Epithelial cell of proximal tubule (primary cell): ENCODE measurements around the gene ARAP2. TPM values are rescaled to one million over a fixed set of nuclear protein-coding genes. Genes with fewer than 3 reads are reported as not detected.

Source experiments
- DNase-seq: peaks from one replicate; pipeline ENCODE4 v3.0.0-alpha.2; 2011; ENCODE audit warnings: low read depth
- H3K4me3 ChIP-seq: 2 replicates; pipeline ENCODE4 v1.5.1; 2011; ENCODE audit warnings: low read depth, mild to moderate bottlenecking, low read length
- total RNA-seq: library from RNA; depleted of rRNA; stranded (reverse); fragments of >200 nt; gene quantifications from 2 replicates; pipeline ENCODE4 v1.2.3, GENCODE V29; 2015
- TF ChIP-seq, protein P1 (sequence below): conservative IDR thresholded peaks from 2 replicates; pipeline ENCODE4 v1.5.1; 2012; ENCODE audit warnings: low read depth, mild to moderate bottlenecking, low read length

Gene ARAP2, protein sequence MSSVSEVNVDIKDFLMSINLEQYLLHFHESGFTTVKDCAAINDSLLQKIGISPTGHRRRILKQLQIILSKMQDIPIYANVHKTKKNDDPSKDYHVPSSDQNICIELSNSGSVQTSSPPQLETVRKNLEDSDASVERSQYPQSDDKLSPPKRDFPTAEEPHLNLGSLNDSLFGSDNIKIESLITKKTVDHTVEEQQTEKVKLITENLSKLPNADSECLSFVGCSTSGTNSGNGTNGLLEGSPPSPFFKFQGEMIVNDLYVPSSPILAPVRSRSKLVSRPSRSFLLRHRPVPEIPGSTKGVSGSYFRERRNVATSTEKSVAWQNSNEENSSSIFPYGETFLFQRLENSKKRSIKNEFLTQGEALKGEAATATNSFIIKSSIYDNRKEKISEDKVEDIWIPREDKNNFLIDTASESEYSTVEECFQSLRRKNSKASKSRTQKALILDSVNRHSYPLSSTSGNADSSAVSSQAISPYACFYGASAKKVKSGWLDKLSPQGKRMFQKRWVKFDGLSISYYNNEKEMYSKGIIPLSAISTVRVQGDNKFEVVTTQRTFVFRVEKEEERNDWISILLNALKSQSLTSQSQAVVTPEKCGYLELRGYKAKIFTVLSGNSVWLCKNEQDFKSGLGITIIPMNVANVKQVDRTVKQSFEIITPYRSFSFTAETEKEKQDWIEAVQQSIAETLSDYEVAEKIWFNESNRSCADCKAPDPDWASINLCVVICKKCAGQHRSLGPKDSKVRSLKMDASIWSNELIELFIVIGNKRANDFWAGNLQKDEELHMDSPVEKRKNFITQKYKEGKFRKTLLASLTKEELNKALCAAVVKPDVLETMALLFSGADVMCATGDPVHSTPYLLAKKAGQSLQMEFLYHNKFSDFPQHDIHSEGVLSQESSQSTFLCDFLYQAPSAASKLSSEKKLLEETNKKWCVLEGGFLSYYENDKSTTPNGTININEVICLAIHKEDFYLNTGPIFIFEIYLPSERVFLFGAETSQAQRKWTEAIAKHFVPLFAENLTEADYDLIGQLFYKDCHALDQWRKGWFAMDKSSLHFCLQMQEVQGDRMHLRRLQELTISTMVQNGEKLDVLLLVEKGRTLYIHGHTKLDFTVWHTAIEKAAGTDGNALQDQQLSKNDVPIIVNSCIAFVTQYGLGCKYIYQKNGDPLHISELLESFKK (N-terminal part only)
- total RNA-seq: 8.7 and 10.1 TPM in 2 replicates

DNA sequence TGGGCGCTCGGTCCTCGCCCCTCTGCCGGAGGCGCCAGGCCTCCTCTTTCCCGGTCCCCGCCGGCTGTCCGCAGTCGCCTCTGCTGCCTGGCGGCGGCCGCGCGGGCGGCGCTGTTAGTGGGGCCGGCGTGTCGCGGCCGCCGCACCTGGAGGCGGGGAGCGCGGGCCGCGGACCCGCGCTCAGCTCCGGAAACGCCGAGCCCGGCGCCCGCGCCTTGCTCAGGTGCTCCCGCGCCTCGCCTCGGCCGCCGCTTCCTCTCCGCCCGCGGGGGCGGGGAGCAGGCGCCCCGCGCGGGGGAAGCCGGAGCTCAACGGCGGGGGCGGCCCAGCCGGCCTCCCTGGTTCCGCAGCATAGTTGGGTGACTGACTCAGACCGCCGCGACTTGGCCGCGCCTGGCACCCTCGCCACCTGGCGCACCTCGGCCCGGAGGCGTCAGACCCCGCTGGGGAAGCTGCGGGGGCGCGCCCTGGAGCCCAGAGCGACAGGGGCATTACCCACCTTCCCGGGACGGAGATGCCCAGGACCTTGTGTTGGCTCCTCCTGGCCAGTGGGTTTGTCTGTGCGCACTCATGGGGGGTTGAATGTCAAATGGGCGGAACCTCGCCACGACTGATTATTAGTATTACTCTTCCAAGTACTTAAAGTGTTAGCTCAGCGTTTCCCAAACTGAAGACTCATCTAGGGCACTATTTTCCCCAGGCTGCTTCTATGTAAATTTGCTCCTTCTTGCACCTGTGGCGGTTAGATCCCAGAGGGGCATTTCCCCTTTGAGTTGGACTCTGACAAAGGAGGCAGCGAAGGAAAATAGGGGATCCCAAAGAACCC, at the start of gene ARAP2:
ARAP2 (minus strand) TSS at position 258 of the 826 bp plus-strand sequence. CDS start 15,028 bp downstream, outside the sequence.
- no peak for DNase-seq
- peak within 1 kb of the TSS; percentile 79 for H3K4me3 ChIP-seq
- TF ChIP-seq, protein P1, sequence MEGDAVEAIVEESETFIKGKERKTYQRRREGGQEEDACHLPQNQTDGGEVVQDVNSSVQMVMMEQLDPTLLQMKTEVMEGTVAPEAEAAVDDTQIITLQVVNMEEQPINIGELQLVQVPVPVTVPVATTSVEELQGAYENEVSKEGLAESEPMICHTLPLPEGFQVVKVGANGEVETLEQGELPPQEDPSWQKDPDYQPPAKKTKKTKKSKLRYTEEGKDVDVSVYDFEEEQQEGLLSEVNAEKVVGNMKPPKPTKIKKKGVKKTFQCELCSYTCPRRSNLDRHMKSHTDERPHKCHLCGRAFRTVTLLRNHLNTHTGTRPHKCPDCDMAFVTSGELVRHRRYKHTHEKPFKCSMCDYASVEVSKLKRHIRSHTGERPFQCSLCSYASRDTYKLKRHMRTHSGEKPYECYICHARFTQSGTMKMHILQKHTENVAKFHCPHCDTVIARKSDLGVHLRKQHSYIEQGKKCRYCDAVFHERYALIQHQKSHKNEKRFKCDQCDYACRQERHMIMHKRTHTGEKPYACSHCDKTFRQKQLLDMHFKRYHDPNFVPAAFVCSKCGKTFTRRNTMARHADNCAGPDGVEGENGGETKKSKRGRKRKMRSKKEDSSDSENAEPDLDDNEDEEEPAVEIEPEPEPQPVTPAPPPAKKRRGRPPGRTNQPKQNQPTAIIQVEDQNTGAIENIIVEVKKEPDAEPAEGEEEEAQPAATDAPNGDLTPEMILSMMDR: no peak

DNA sequence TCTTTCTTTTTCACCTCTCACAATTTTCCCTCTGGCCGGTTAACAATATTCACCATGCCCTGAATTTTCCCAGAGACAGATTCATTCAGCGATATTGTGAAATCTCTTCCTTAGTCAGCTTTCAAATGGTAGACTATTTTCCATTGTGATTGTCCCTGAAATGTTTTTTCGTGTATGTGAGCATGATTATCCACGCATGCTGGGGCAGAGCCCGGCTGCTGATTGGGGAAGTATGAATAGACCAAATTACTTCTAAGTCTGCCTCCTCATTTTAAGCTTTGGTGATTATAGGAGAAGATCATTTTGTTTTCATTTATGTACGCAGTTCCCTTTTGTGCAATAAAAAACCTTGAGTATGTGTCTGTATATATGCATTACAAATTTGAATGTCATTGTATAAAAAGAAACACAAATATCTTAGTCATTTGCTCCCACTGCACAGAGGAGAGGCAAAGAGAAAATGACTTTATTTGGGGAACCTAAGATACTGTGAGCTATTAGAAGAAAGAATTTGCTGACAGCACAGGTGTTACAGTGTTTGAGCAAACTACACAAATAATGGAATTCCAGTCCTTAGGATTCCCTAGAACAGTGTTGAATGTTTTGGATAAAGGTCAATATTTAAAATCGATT, 48.4 kb upstream of the ARAP2 start:
- no peak for DNase-seq
- H3K4me3 ChIP-seq: no peak overlapping the region
- TF ChIP-seq, protein P1: no peak

DNA sequence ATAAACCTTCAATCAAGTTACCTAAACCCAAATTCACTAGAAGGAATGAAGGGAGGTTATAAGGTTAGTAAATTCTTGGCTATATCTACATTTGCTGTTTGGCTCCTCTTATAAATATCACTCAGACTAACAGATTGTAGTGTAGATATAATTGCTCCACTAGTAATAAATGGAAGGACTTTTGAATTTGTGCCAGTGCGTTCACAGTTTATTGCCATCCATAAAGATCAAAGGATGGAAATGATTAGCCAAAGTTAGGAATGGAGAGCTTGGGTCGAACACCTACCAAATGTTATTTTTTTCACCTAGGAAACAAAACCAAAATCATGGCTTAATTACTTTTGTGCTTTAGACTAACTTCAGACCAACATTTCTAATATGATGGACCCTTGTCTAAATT, 46.3 kb upstream of the ARAP2 start:
- TF ChIP-seq, protein P1: no peak
- H3K4me3 ChIP-seq: no peak overlapping the region
- DNase-seq: no peak

DNA sequence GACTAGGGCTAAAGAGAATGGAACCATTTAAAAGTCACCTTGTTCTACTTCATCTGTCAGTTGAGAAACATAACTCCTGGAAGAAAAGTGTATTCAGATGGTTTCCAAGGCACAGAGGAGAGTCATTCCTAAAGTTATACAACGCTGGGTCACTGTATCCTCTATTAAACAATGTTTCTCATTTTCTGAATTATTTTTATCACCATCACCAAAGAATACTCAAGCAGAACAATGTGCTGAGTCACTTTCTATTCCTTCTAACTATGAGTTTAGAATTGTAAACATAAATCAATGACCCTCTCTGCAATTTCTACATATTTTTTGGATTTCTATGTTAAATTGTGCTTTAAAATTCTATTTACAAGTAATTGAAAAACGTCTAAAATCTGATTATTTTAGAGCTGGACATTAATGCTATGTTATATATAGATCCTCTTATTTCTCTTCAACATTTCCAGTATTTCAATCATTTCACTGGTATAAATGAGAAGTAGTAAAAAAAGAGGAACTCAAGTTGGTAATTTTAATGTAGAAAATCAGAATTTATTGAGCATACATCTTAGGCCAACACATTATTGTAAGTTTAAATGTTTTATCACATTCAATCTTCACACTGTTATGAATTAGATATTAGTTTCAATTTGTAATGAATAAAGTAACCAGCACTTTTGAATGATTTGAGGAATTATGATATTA, 44.6 kb upstream of the ARAP2 start:
- DNase-seq: no peak
- TF ChIP-seq, protein P1: no peak

DNA sequence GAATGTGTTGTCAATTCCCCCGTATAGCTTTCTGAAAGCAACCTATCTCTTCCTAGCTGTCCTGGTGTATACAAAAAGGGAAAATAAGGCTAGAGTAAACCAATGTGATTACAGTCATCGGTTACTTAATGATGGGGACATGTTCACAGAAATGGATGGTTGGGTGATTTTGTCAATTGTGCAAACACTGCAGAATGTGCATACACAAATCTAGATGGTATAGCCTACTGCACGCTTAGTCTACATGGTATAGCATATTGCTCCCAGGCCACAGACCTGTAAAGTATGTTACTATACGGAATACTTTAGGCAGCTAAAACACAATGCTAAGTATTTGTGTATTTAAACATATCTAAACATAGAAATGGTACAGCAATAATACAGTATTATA, 42.2 kb upstream of the ARAP2 start:
- no peak overlapping the region for H3K4me3 ChIP-seq
- no peak for DNase-seq
- TF ChIP-seq, protein P1: no peak

More for the DNA sequence above, 44.6 kb upstream of the ARAP2 start:
- H3K4me3 ChIP-seq: no peak overlapping the region
